Liver (tissue), 9 donors: Measurements from ENCODE around the gene FTO. TPM values are rescaled to one million over a fixed set of nuclear protein-coding genes. Genes with fewer than 3 reads are reported as not detected.
"Not testable (repeated sequence)": the region's sequence is repeated elsewhere in the genome, so short reads cannot be mapped to it uniquely, and the experiment has no call there.

Source experiments
- DNase-seq: peaks from one replicate; pipeline ENCODE4 v3.0.0-alpha.2; 2017; ENCODE audit warnings: low spot score
- H3K27ac ChIP-seq, 2 donors: one replicate each; pipeline ENCODE4 v1.7.0; 2013; ENCODE audit warnings: inconsistent platforms in 2 of 2, low read length in 2 of 2, control low read depth in 1 of 2, low read depth in 1 of 2, mild to moderate bottlenecking in 1 of 2
- H3K27me3 ChIP-seq, 4 donors: one replicate each; pipeline versions ENCODE4 v1.6.1 to v1.7.0; 2013; ENCODE audit warnings: low read length in 3 of 4, inconsistent platforms in 1 of 4, mild to moderate bottlenecking in 1 of 4, moderate library complexity in 1 of 4; ENCODE audit not compliant: control insufficient read depth in 4 of 4, insufficient read depth in 4 of 4
- H3K36me3 ChIP-seq, 4 donors: one replicate each; pipeline versions ENCODE4 v1.6.1 to v1.7.0; 2013; ENCODE audit warnings: low read length in 3 of 4, mild to moderate bottlenecking in 3 of 4, low read depth in 1 of 4, moderate library complexity in 1 of 4; ENCODE audit not compliant: control insufficient read depth in 4 of 4, insufficient read depth in 3 of 4
- H3K4me1 ChIP-seq, 4 donors: one replicate each; pipeline versions ENCODE4 v1.6.1 to v1.7.0; 2013; ENCODE audit warnings: low read length in 3 of 4, mild to moderate bottlenecking in 3 of 4, moderate library complexity in 1 of 4; ENCODE audit not compliant: control insufficient read depth in 4 of 4, insufficient read depth in 4 of 4
- H3K4me3 ChIP-seq, 3 donors: one replicate each; pipeline versions ENCODE4 v1.6.1 to v1.7.0; 2013; ENCODE audit warnings: low read length in 3 of 3, control low read depth in 1 of 3, low read depth in 1 of 3, mild to moderate bottlenecking in 1 of 3
- H3K9ac ChIP-seq, 2 donors: one replicate each; pipeline ENCODE4 v1.7.0; 2013; ENCODE audit warnings: low read length in 2 of 2, mild to moderate bottlenecking in 2 of 2, moderate library complexity in 2 of 2, control low read depth in 1 of 2, low read depth in 1 of 2
- H3K9me3 ChIP-seq, 4 donors: one replicate each; pipeline versions ENCODE4 v1.6.1 to v1.7.0; 2013; ENCODE audit warnings: low read length in 3 of 4; ENCODE audit not compliant: control insufficient read depth in 4 of 4
- EGR1 ChIP-seq, 2 donors: IDR thresholded peaks; 2 replicates each; pipeline ENCODE4 v1.6.1; 2016 to 2018; ENCODE audit warnings: antibody characterized with exemption in 2 of 2, low read depth in 2 of 2
- FOXA1 ChIP-seq: IDR thresholded peaks from 2 replicates; pipeline ENCODE4 v1.6.1; 2016; ENCODE audit warnings: antibody characterized with exemption
- FOXA2 ChIP-seq: IDR thresholded peaks from 2 replicates; pipeline ENCODE4 v1.6.1; 2016; ENCODE audit warnings: antibody characterized with exemption
- GABPA ChIP-seq, 2 donors: IDR thresholded peaks in 1 of 2; conservative IDR thresholded peaks in 1 of 2; 2 replicates each; pipeline ENCODE4 v1.6.1; 2016; ENCODE audit warnings: antibody characterized with exemption in 2 of 2, mild to moderate bottlenecking in 1 of 2, moderate library complexity in 1 of 2
- HNF4A ChIP-seq, 2 donors: conservative IDR thresholded peaks; 2 replicates each; pipeline ENCODE4 v1.6.1; 2016; ENCODE audit warnings: antibody characterized with exemption in 2 of 2, mild to moderate bottlenecking in 2 of 2
- HNF4G ChIP-seq: IDR thresholded peaks from 2 replicates; pipeline ENCODE4 v1.6.1; 2016; ENCODE audit warnings: antibody characterized with exemption
- JUND ChIP-seq, 2 donors: IDR thresholded peaks; 2 replicates each; pipeline ENCODE4 v1.6.1; 2016; ENCODE audit warnings: antibody characterized with exemption in 2 of 2
- NR2F2 ChIP-seq: IDR thresholded peaks from 2 replicates; pipeline ENCODE4 v1.6.1; 2016; ENCODE audit warnings: antibody characterized with exemption
- RAD21 ChIP-seq, 2 donors: IDR thresholded peaks; 2 replicates each; pipeline ENCODE4 v1.6.1; 2016; ENCODE audit warnings: antibody characterized with exemption in 2 of 2, mild to moderate bottlenecking in 2 of 2
- SP1 ChIP-seq: IDR thresholded peaks from 2 replicates; pipeline ENCODE4 v1.6.1; 2018; ENCODE audit warnings: antibody characterized with exemption, mild to moderate bottlenecking
- YY1 ChIP-seq: IDR thresholded peaks from 2 replicates; pipeline ENCODE4 v1.6.1; 2016; ENCODE audit warnings: antibody characterized with exemption, mild to moderate bottlenecking
- WGBS: extraction: QIAGEN DNeasy Blood & Tissue Kit; methylation state at CpG from one replicate; pipeline ENCODE4 v1.1.7; 2013; 5-methylcytosine and 5-hydroxymethylcytosine counted together
- polyA plus RNA-seq, 2 donors: library from polyadenylated mRNA; stranded (reverse) in 1 of 2; unstranded in 1 of 2; fragments of 200-250 nt in 1 of 2; fragments of >200 nt in 1 of 2; fragmentation: Nextera tagmentation in 1 of 2; extraction: Ambion mirVana in 1 of 2; gene quantifications; one replicate each; pipeline versions ENCODE4 v1.2.1 to v1.2.3, GENCODE V29; 2013 to 2015
- total RNA-seq, 2 donors: library from RNA; depleted of rRNA; stranded (reverse); fragments of >200 nt; gene quantifications; one replicate each; pipeline ENCODE4 v1.2.3, GENCODE V29; 2014
- TF ChIP-seq, protein P1 (sequence below): IDR thresholded peaks from 2 replicates; pipeline ENCODE4 v1.6.1; 2016; ENCODE audit warnings: antibody characterized with exemption
- TF ChIP-seq, protein P2 (sequence below): IDR thresholded peaks from 2 replicates; pipeline ENCODE4 v1.6.1; 2016; ENCODE audit warnings: antibody characterized with exemption
- TF ChIP-seq, protein P3 (sequence below): IDR thresholded peaks from 2 replicates; pipeline ENCODE4 v1.6.1; 2016; ENCODE audit warnings: antibody characterized with exemption
- donor health status: healthy.
- donor health status: healthy.
- donor health status: healthy.
- donor health status: healthy.
- donor health status: healthy.

FTO gene
- total and polyA plus RNA-seq, 4 donors: 12.0 to 54.2 (median 24.6) TPM

GRCh38 chr16:54180421-54181359 is 476.7 kb downstream of the FTO start (continued):
- TF ChIP-seq, protein P1, sequence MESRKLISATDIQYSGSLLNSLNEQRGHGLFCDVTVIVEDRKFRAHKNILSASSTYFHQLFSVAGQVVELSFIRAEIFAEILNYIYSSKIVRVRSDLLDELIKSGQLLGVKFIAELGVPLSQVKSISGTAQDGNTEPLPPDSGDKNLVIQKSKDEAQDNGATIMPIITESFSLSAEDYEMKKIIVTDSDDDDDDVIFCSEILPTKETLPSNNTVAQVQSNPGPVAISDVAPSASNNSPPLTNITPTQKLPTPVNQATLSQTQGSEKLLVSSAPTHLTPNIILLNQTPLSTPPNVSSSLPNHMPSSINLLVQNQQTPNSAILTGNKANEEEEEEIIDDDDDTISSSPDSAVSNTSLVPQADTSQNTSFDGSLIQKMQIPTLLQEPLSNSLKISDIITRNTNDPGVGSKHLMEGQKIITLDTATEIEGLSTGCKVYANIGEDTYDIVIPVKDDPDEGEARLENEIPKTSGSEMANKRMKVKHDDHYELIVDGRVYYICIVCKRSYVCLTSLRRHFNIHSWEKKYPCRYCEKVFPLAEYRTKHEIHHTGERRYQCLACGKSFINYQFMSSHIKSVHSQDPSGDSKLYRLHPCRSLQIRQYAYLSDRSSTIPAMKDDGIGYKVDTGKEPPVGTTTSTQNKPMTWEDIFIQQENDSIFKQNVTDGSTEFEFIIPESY: peak; percentile 63
- TF ChIP-seq RAD21 (IDR thresholded peaks at IDR 0.05) (peak; percentile 49 to 60), EGR1 (IDR thresholded peaks at IDR 0.05; ENCODE audit: low read depth in 2 of 2) (peak in 1 of 2 donors; percentile 84), GABPA (IDR thresholded peaks at IDR 0.05 in 1 of 2, conservative IDR thresholded peaks at IDR 0.05 in 1 of 2) (peak in 1 of 2 donors; percentile 37), FOXA2 (peak; percentile 53), HNF4G (peak; percentile 75), JUND (IDR thresholded peaks at IDR 0.05) (peak; percentile 86 to 87), NR2F2 (no peak), SP1 (peak; percentile 81), YY1 (peak; percentile 63), FOXA1 (no peak)
- TF ChIP-seq, protein P2, sequence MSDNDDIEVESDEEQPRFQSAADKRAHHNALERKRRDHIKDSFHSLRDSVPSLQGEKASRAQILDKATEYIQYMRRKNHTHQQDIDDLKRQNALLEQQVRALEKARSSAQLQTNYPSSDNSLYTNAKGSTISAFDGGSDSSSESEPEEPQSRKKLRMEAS: peak; percentile 90
- TF ChIP-seq, protein P3, sequence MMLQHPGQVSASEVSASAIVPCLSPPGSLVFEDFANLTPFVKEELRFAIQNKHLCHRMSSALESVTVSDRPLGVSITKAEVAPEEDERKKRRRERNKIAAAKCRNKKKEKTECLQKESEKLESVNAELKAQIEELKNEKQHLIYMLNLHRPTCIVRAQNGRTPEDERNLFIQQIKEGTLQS: peak; percentile 25

DNA sequence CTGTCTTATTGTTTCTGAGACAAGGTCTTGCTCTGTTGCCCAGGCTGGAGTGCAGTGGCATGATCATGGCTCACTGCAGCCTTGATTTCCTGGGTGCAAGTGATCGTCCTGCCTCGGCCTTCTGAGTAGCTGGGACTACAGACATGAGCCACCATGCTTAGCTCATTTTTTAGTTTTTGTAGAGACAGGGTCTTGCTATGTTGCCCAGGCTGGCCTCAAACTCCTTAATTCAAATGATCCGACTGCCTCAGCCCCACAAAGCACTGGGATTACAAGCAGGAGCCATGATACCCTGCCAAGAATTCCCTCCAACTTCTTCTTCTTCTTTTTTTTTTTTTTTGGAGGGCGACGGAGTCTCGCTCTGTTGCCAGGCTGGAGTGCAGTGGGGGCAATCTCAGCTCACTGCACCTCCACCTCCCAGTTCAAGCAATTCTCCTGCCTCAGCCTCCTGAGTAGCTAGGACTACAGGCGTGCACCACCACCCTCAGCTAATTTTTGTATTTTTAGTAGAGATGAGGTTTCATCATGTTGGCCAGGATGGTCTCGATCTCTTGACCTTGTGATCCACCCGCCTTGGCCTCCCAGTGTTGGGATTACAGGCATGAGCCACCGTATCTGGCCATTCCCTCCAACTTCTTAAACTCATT is 477.9 kb downstream of the FTO start:
- H3K27ac ChIP-seq: peak overlapping the region; percentile 50
- WGBS: 96% methylated on average over 10 of the region's 10 CpGs
- H3K4me1 ChIP-seq: peaks cover 11 to 29% (median 14%) of the 10 kb centered on the region in 4 donors
- H3K4me3 ChIP-seq, H3K9me3 ChIP-seq, H3K27me3 ChIP-seq, DNase-seq, H3K9ac ChIP-seq, H3K36me3 ChIP-seq: not testable (repeated sequence)

GRCh38 chr16:54185045-54185444 is 481.1 kb downstream of the FTO start:
- TF ChIP-seq NR2F2: no peak
- TF ChIP-seq RAD21 (IDR thresholded peaks at IDR 0.05): no peak
- no peak for TF ChIP-seq HNF4G
- TF ChIP-seq, protein P1: no peak
- no peak for TF ChIP-seq HNF4A (conservative IDR thresholded peaks at IDR 0.05)
- no peak for TF ChIP-seq SP1
- no peak for TF ChIP-seq JUND (IDR thresholded peaks at IDR 0.05)
- no peak for DNase-seq
- Histone ChIP-seq H3K9me3 (no peaks in the 10 kb centered on the region), H3K4me3 (no peak overlapping the region), H3K27ac (no peak overlapping the region), H3K27me3 (no peaks in the 10 kb centered on the region), H3K4me1 (peaks cover 3 to 15% (median 5%) of the 10 kb centered on the region in 4 donors), H3K9ac (no peak overlapping the region), H3K36me3 (no peaks in the 10 kb centered on the region)
- 93% methylated on average over 2 of the region's 2 CpGs for WGBS
